Central memory CD8-positive, alpha-beta T cell (primary cell): ENCODE results near the gene PDZD7.

Source experiments
- ATAC-seq: fragments of 150-1000 bp; cut with Tn5 transposase; replicated peaks from 2 replicates; pipeline ENCODE4 v1.10.0; 2022; ENCODE audit warnings: mild to moderate bottlenecking, moderate FRiP score, moderate number of reproducible peaks; ENCODE audit not compliant: poor library complexity, severe bottlenecking; ENCODE audit errors: extremely low read depth
- DNase-seq, 2 donors: peaks; one replicate each; pipeline ENCODE4 v3.0.0; 2021; ENCODE audit warnings: low spot score in 2 of 2
- H3K27ac Mint-ChIP-seq: one replicate; pipeline ENCODE4 v1.8.0; 2022; ENCODE audit warnings: low read depth, mild to moderate bottlenecking, moderate library complexity, mixed read lengths
- H3K27me3 Mint-ChIP-seq: one replicate; pipeline ENCODE4 v1.8.0; 2022; ENCODE audit warnings: mixed read lengths
- H3K36me3 Mint-ChIP-seq: one replicate; pipeline ENCODE4 v1.8.0; 2022; ENCODE audit warnings: mild to moderate bottlenecking, moderate library complexity, mixed read lengths; ENCODE audit not compliant: insufficient read depth
- H3K4me1 Mint-ChIP-seq: one replicate; pipeline ENCODE4 v1.8.0; 2022; ENCODE audit warnings: mixed read lengths
- H3K4me3 Mint-ChIP-seq: one replicate; pipeline ENCODE4 v1.8.0; 2022; ENCODE audit warnings: mild to moderate bottlenecking, moderate library complexity, mixed read lengths
- H3K9me3 Mint-ChIP-seq: one replicate; pipeline ENCODE4 v1.8.0; 2022; ENCODE audit warnings: mixed read lengths

PDZD7 gene

GRCh38 chr10:100965820-100966219, 65.1 kb downstream of the PDZD7 start:
- Mint-ChIP-seq H3K27me3 (no peaks in the 10 kb centered on the region), H3K36me3 (peaks cover 22% of the 10 kb centered on the region), H3K9me3 (no peaks in the 10 kb centered on the region), H3K4me3 (no peak overlapping the region), H3K27ac (no peak overlapping the region), H3K4me1 (peaks cover 15% of the 10 kb centered on the region)
- ATAC-seq, result no peak
- no peak for DNase-seq

- ATAC-seq, result no peak
- Mint-ChIP-seq H3K27me3 (no peaks in the 10 kb centered on the region), H3K9me3 (no peaks in the 10 kb centered on the region), H3K4me3 (no peak overlapping the region), H3K27ac (no peak overlapping the region), H3K36me3 (peaks cover 35% of the 10 kb centered on the region), H3K4me1 (peaks cover 11% of the 10 kb centered on the region)
- no peak for DNase-seq
Measured at GRCh38 chr10:100963826-100964225, 67.1 kb downstream of the PDZD7 start.

GRCh38 chr10:100962351-100963080, 68.4 kb downstream of the PDZD7 start:
- H3K9me3 Mint-ChIP-seq, result no peaks in the 10 kb centered on the region
- H3K4me1 Mint-ChIP-seq, result peaks cover 6% of the 10 kb centered on the region
- H3K36me3 Mint-ChIP-seq, result peaks cover 38% of the 10 kb centered on the region
- no peak overlapping the region for H3K4me3 Mint-ChIP-seq
- no peak for ATAC-seq
- DNase-seq, result no peak
- H3K27ac Mint-ChIP-seq, result no peak overlapping the region
- no peaks in the 10 kb centered on the region for H3K27me3 Mint-ChIP-seq

- H3K9me3 Mint-ChIP-seq, result no peaks in the 10 kb centered on the region
- ATAC-seq (no peak), DNase-seq (no peak)
- H3K4me1 Mint-ChIP-seq, result peaks cover 6% of the 10 kb centered on the region
- H3K4me3 Mint-ChIP-seq, result no peak overlapping the region
- peaks cover 45% of the 10 kb centered on the region for H3K36me3 Mint-ChIP-seq
- no peak overlapping the region for H3K27ac Mint-ChIP-seq
- no peaks in the 10 kb centered on the region for H3K27me3 Mint-ChIP-seq
Measured at GRCh38 chr10:100960251-100960650, 70.7 kb downstream of the PDZD7 start.
